Fibroblast of skin of right biceps (primary cell): ENCODE measurements around the gene TSEN34.
"Not testable (repeated sequence)": the region's sequence is repeated elsewhere in the genome, so short reads cannot be mapped to it uniquely, and the experiment has no call there.

Experiments
- DNase-seq: peaks from one replicate; pipeline ENCODE4 v3.0.0-alpha.2; 2013

TSEN34 gene

DNA sequence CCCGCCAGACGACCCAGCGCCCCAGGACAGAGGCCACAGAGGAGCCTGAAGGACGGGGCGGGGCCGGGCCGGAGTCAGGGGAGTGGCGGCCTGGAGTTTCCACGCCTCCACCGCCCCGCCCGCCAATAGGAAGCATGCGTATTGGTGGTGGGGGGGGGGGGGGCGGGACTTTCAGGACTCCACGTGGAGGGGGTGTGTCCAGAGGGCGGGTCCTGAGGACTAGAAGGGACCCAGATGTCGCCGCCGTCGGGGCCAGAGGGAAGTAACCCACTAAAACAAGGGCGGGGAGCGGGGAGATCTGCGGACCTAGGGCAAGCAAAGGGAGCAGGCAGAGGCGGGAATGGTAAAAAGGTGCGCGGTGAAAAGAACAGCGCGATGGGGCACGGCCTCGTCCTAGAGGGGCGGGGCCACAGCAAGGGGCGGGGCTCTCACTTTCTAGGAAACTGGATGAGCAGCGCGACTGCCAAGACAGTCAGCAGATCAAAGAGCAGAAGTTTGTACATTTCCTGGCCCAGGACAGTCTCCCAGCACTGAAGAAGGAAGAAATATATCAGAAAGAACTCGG is 28.8 kb upstream of the TSEN34 start:
- DNase-seq, result peak; percentile 66

- no peak for DNase-seq
Observed at GRCh38 chr19:54162884-54163283, 28.2 kb upstream of the TSEN34 start.

GRCh38 chr19:54164369-54165068 is 26.6 kb upstream of the TSEN34 start:
- peak; percentile 26 for DNase-seq

DNA sequence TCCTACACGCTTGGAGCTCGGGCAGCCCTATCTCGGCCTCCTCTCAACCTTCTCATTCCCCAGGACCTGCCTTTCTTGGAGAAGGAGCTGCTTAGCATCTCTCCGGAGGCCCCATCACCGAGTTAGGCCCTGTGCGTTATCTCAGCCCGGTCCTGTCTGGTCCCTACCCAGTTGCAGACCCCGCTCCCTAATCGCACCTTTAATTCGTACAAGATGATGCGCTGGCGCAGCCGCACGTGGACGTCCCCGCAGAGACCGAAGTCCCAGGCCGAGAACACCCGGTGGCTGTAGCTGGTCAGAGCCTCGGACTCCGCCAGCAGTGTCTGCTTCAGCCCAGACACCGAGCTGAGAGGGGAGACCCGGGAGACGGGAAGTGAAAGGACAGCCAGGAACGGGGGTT is 25.9 kb upstream of the TSEN34 start:
- DNase-seq, result no peak

DNA sequence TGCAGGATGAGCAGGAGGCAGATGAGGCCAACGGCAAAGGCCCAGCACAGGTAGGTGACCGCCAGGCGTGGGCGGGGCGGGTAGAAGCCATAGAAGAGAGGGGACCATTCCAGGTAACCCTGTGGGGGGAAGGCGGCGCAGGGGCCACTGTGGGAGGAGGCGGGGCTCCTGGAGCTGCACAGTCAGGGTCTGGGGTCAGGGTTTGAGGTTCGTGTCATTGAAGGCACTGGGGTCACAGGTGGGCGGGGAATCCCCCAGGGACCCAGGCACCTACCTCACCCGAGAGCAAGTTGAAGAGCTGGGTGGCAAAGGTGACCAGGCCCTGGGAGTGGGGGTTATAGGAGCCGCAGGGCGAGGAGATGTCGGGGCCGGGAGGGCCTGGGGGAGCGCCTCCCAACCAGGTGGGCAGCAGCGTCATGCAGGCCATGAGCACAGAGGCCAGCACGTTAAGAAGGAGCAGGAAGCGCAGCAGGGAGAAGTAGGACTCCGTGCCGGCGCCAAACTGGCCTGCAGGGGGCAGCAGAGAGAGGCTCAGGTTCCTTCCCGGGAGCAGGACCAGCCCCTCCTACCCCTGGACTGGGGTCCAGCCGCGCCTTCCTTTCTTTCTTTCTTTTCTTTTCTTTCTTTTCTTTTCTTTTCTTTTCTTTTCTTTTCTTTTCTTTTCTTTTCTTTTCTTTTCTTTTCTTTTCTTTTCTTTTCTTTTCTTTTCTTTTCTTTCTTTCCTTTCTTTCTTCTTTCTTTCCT is 22.8 kb upstream of the TSEN34 start:
- DNase-seq, result peak; percentile 77

DNA sequence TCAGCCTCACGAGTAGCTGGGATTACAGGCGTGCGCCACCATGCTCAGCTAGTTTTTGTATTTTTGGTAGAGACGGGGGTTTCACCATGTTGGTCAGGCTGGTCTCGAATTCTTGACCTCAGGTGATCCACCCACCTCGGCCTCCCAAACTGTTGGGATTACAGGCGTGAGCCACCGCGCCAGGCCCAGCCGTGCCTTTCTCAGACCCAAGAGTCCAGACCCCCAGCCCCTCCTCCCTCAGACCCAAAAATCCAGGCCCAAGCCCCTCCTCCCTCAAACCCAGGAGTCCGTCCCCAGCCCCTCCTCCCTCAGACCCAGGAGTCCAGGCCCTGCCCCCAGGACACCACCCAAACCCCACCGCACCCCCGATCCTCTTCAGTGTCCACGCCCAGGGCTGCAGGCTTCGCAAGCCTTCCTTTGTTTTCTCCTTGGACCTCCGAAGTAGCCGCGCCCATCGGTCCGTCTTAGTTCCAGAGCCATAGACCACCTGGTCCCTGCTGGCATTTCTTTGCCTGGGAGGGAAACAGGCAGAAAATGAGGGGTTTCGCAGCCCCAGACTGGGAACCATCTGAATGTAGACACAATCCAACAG is 21.9 kb upstream of the TSEN34 start:
- DNase-seq, result no peak

GRCh38 chr19:54171736-54172431 is 19.2 kb upstream of the TSEN34 start:
- not testable (repeated sequence) for DNase-seq

GRCh38 chr19:54172471-54173358 is 18.4 kb upstream of the TSEN34 start, which contains the start of gene TMC4:
TSS of gene TMC4 (minus strand) at chr19:54173160. CDS start at chr19:54173117, 43 bp downstream.
- peak; percentile 17 for DNase-seq

DNA sequence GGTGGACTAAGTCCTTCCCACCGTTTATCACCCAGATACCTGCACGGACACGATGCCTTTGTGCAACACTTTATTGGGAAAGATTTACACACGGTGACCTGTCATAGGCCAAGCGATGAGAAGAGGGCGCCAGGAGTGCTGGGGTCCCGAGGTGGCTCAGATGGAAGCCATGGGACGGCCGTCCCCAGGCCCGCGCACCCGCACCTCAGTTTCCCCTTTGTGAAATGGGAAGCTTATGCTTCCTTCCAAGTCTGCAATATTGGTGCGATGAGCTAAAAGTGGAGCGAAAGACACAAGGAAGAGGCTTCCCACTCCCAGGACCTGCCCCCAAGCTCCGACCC is 17.8 kb upstream of the TSEN34 start:
- DNase-seq, result no peak

GRCh38 chr19:54173951-54174834 is 16.9 kb upstream of the TSEN34 start:
- no peak for DNase-seq

DNA sequence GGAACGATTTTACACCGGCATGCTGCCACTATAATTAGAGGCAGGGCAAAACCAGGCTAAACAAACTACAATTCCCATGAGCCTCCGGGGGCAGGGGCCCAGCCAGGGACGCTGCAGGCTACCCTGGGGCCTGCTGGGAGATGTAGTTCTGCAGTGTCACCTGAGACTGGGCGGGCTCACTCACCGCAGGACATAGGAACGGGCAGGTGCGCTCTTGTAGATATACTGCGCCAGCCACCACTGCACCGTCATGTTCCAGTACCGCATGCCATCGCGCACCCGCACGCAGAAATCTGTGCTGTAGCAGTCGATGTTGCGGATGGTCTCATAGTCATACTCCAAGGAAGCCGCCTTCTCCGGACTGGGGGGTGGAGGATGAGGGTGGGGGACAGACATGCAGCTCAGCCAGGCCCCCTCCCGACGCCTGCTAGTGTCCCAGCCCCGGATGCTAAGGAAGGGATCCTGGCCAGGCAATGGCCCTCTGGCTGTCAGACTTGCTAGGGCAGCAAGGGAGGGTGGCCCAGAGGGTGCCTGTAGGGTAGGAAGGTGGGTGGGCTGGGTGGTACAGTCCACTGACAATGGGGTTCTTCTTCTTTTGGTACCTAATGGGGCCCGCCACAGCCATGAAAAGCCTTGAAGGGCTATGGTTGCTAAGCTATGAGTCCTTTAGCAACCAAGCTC is 12.4 kb upstream of the TSEN34 start:
- DNase-seq, result no peak

DNA sequence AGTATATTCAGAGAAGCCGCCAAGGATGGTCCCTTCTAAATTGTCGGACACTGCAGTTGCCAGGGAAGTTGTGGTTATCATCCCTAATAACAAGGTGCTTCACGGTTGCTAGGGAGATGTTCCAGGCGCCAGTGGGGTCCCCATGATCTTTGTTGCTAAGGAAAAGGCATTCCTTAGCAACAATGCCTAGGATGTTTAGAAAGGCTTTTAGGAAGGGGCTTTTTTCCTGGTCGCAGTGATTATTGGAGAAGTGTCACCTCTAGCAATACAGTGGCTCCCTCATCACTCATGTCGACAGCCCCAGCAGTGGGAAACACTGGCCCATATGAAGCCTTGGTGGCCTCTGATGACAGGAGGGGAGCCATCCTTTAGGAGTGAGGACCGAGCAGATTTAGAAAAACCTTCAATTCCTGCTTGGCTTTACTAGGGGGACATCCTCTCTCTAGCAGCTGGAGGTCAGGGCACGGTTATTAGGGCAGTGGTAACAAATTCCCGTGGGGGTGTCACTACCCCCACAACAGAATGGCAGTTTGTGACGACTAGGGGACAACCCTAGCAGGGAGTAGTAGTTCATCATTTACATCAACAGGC is 11.8 kb upstream of the TSEN34 start:
- no peak for DNase-seq

DNA sequence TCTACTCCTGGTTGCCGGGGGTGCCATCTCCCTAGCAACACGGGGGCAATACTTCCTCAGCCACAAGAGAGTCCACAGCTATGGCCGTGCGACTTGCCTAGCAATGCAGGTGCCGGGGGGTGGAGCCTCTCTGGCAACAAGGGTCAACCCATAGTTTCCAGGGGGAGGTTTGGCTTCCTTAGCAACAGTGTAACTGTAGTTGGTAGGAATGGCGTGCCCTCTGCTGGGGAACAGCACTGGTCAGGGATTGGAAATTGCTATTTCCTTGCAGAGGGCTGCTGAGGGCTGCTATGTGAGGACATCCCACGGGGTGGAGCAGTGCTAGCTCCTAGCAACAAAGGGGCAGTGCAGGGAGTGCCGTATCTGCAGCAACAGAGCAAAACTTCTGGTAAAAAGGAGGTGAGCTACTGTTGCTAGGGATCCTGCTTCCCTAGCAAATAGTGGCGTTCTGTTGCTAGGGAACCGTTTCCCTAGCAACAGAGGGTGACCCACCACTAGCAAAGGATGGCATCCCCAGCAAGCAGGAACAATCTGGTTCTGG is 11.1 kb upstream of the TSEN34 start:
- peak; percentile 45 for DNase-seq

GRCh38 chr19:54180691-54181091 is 10.4 kb upstream of the TSEN34 start:
- no peak for DNase-seq

- not testable (repeated sequence) for DNase-seq
Observed at GRCh38 chr19:54181894-54182293, 9.2 kb upstream of the TSEN34 start.

- no peak for DNase-seq
Observed at GRCh38 chr19:54183431-54183830, 7.7 kb upstream of the TSEN34 start.

GRCh38 chr19:54186351-54186750 is 4.8 kb upstream of the TSEN34 start:
- no peak for DNase-seq

DNA sequence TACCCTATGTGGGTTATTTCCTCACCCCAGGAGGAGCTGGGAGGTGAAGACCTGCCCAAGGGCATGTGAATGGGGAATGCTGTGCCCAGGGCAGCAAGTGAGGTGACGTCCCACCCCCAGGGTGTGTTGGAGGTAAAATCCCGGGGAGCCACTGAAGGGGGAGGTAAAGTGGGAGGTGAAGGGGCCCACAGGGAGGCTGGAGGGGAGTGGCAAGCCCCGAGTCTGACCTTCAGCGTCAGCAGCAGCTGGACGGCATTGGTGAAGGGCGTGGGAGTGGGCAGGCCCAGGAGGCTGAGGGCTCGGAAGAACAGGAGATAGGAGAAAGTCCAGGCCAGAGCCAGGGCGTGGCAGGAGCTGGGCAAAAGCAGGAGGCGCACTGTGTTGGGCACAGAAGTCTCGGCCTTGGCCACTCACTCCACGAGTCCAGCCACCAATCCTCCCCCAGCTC is 4.2 kb upstream of the TSEN34 start:
- DNase-seq, result no peak

GRCh38 chr19:54188215-54188871 is 2.8 kb upstream of the TSEN34 start:
- DNase-seq, result peak; percentile 76
